ENCODE results near the gene AK8.

Gene AK8

DNA sequence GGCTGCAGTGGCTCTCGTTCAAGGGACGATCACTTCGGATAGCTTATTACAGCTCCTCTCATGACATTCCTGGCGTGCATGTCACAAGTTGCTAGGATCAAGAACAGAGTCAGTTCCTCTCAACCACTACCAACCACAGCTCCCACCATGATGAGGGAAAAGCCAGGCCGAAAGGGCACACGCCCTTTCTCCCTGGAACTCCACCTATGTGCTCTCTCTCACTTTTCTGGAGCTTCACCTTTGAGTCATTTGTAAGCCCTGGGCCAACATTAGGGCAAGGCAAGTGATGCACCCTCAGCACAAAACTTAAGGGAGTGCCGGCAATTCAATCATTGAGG, 2.2 kb upstream of the AK8 start:
- DNase-seq (ENCODE audit: low read depth): peak; percentile 19
- TF ChIP-seq CTCF (conservative IDR thresholded peaks at IDR 0.05; ENCODE audit: low read depth, low read length): no peak
- H3K4me3 ChIP-seq (ENCODE audit: low read length): no peak overlapping the region

GRCh38 chr9:132879457-132880323, 1.6 kb upstream of the AK8 start:
- H3K4me3 ChIP-seq (ENCODE audit: low read length): no peak overlapping the region
- DNase-seq (ENCODE audit: low read depth): no peak
- TF ChIP-seq CTCF (conservative IDR thresholded peaks at IDR 0.05; ENCODE audit: low read depth, low read length): no peak

DNA sequence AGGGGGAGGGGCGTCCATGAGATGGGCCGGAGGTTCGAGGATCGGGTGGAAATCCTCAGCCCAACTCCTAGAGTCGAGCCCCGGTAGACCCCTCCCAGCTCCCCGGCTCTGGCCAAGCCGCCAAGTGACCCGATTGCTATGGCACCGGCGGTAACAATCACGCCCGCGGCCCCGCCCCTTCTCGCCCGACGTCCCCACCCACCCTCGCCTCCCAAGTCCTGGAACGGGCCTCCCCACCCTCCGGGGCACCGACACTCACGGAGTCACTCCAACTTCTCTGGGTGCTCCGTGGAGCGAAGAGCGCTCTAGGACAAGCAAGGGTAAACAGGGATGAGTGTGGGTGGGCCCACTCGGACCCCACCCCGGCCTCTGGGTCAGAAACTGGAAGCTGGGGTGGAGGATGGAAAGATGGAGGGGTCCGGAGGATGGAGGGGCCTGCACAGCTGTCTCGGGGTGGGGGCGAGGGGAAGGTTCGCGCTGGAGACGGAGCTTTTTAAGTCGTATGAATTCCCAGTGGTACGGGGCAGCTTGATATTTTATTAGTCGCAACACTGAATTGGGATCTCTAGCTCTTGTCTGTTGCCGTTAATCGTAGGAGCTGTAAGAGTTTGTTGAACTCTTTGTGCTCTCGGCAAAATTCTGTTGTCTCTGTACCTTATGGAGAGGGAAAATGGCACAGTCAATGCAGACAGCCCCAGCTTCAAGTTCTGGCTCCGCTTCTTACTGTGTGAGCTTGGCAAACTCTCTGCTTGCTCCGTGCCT, 792 bp upstream of the AK8 start, which contains the start of gene SPACA9:
Gene SPACA9 (plus strand): TSS at position 204 of the 762 bp plus-strand sequence. CDS start 5,050 bp downstream, outside the sequence.
- no peak for TF ChIP-seq CTCF (conservative IDR thresholded peaks at IDR 0.05; ENCODE audit: low read depth, low read length)
- DNase-seq (ENCODE audit: low read depth): no peak

GRCh38 chr9:132877458-132877823, 643 bp downstream of the AK8 start:
- TF ChIP-seq CTCF (conservative IDR thresholded peaks at IDR 0.05; ENCODE audit: low read depth, low read length): no peak
- H3K4me3 ChIP-seq (ENCODE audit: low read length): peak overlapping the region; percentile 97
- no peak for DNase-seq (ENCODE audit: low read depth)

More for the DNA sequence above, 792 bp upstream of the AK8 start, which contains the start of gene SPACA9:
- peak within 1 kb of the TSS; percentile 97 for H3K4me3 ChIP-seq (ENCODE audit: low read length)

DNA sequence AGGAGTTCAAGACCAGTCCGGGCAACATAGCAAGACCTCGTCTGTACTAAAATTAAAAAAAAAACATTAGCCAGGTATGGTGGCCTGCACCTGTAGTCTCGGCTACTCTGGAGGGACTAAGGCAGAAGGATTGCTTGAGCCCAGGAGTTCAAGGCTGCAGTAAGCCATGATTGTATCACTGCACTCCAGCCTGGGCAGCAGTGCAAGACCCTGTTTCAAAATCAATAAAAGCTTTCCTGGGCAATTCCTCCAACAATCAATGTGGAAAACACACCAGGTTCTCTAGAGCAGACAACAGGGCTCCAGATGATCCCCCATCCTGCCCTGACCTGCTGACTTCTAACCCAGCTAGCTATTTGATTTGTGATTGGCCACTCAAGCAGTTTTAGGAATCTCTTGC, 1.2 kb downstream of the AK8 start:
- DNase-seq (ENCODE audit: low read depth): no peak
- TF ChIP-seq CTCF (conservative IDR thresholded peaks at IDR 0.05; ENCODE audit: low read depth, low read length): no peak

DNA sequence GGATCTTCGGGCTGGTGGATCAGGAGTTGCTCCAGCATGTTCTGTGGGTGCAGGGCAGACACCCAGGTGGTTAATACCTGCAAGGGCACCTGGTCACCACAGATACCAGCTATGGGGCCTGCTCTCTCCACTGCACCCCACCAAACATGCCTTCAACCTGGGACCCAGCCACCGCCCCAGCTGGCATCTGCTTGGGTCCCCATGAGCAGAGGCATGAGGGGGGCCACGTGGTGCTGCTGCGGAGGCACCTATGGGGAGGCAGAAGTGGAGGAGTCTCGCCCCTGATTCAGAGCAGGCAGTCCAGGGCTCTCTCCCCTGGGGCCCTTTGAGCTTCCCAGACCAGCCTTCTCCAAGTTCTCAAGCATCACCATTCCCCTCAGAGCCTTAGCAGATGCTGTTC, 2.9 kb downstream of the AK8 start:
- no peak overlapping the region for H3K4me3 ChIP-seq (ENCODE audit: low read length)
- TF ChIP-seq CTCF (conservative IDR thresholded peaks at IDR 0.05; ENCODE audit: low read depth, low read length): no peak
- no peak for DNase-seq (ENCODE audit: low read depth)

More for the DNA sequence above, 1.2 kb downstream of the AK8 start:
- no peak overlapping the region for H3K4me3 ChIP-seq (ENCODE audit: low read length)

Measured in retinal pigment epithelial cell (primary cell).